Pancreas (tissue), 10 donors: ENCODE data around the gene SEPTIN3. TPM values are rescaled to one million over a fixed set of nuclear protein-coding genes. Genes with fewer than 3 reads are reported as not detected.

ENCODE experiments used
- ATAC-seq, 4 donors: fragments of 200-7000 bp; cut with Tn5 transposase; one replicate each; pipeline versions ENCODE4 v1.8.0 to v1.9.1; 2020; ENCODE audit warnings: mild to moderate bottlenecking in 4 of 4, moderate library complexity in 4 of 4
- DNase-seq, 6 donors: peaks; one replicate each; pipeline ENCODE4 v3.0.0-alpha.2; 2020
- FAIRE-seq: peaks from 2 replicates; lab custom pipeline; 2012; peaks lifted over from hg19 to GRCh38; lab: Jason Lieb, UNC
- H3K27ac ChIP-seq, 4 donors: fragments of 200-600 bp; sonication (generic); 1 replicate in 3 of 4; 2 replicates in 1 of 4; pipeline versions ENCODE4 v1.5.0 to v1.8.0; 2020
- H3K27me3 ChIP-seq, 4 donors: fragments of 200-600 bp; one replicate each; pipeline ENCODE4 v1.8.0; 2021
- H3K36me3 ChIP-seq, 3 donors: fragments of 200-600 bp; sonication (generic) in 1 of 3; one replicate each; pipeline versions ENCODE4 v1.5.0 to v1.8.0; 2020 to 2021
- H3K4me1 ChIP-seq, 3 donors: fragments of 200-600 bp; one replicate each; pipeline ENCODE4 v1.8.0; 2021
- H3K4me3 ChIP-seq, 4 donors: fragments of 200-600 bp; sonication (generic) in 2 of 4; one replicate each; pipeline versions ENCODE4 v1.5.0 to v1.8.0; 2020 to 2021
- H3K9me3 ChIP-seq, 4 donors: fragments of 200-600 bp; one replicate each; pipeline ENCODE4 v1.8.0; 2021
- WGBS, 2 donors: extraction: QIAGEN DNeasy Blood & Tissue Kit; methylation state at CpG; one replicate each; pipeline ENCODE4 v1.1.7; 2013; 5-methylcytosine and 5-hydroxymethylcytosine counted together
- intact Hi-C, 3 donors: fragments of 100-400 bp; cut with DNase I; formaldehyde crosslinking; loops; one replicate each; pipeline versions ENCODE4 v1.11.1 to v1.14.2; 2022
- polyA plus RNA-seq, 2 donors: library from polyadenylated mRNA; stranded (reverse); fragments of 200-250 nt; gene quantifications; one replicate each; pipeline ENCODE4 v1.2.3, GENCODE V29; 2013
- total RNA-seq, 6 donors: library from RNA; stranded (reverse); fragmentation: NEBNext Ultra II Directional in 4 of 6; extraction: Animal tissue kit (Norgen Biotek cat#: 25700) in 4 of 6; gene quantifications; one replicate each; pipeline versions ENCODE4 v1.2.1 to v1.2.4, GENCODE V29; 2021 to 2023
- TF ChIP-seq, protein P1 (sequence below), 4 donors: fragments of 200-600 bp; sonication (generic) in 3 of 4; IDR thresholded peaks; one replicate each; pipeline versions ENCODE4 v1.5.0 to v1.8.0; 2021; ENCODE audit warnings: antibody characterized with exemption in 4 of 4
- donor health status: healthy with polysubstance abuse.
- donor health status: DM: no; HTN: no; CAD: no; lungs with moderate emphysema.
- donor health status: DM: no; HTN: no; CAD: no.
- donor health status: control.
- donor health status: control.
- donor health status: Bipolar disorder and iron deficiency.
- donor health status: DM: yes; HTN: yes; CAD: no.
- donor health status: DM: no; HTN: no; CAD: no.
- donor health status: DM: no; HTN: no; CAD: no.
- donor health status: DM: yes; HTN: yes; CAD: no.

SEPTIN3 gene
- total and polyA plus RNA-seq, 8 donors = 0.22 to 8.5 (median 1.3) TPM

DNA sequence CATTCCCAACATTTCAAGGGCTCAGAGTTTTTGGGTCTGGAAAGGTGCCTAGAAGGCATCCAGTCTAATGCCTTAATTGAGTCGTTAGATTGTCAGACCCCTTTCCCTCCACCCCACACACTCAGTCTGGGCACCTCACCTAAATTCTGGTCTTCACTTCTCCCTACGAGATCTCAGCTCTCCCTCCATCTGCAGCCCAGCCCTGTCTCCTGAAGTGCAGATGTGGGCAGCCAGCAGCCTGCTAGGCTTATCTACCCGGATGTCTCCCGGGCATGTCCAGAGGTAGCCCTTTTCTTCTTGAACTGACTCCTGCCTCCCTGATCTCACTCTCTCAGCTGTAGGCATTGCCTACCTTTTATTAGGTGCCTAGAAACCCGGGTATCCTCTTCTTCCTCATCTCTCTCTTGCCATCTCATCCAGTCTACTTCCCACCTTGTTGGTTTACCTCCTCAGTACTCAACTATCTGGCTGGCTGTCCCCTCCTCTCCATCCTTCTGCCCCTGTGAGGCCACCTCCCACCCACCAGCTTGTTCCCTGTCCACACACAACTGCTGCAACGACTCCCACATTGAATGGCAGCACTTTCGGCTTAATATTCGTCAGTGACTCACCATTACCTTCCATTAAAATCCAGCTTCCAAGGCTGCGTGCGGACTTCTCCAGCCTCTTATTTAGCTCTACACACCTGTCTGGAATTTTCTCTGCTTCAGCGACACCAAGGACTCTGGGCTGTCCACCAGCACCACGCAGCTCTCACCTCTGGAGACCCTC, 6.2 kb downstream of the SEPTIN3 start:
- FAIRE-seq (no peak), DNase-seq (no peak), ATAC-seq (no peak)
- no peaks in the 10 kb centered on the region for H3K9me3 ChIP-seq
- no peak overlapping the region for H3K4me3 ChIP-seq
- H3K4me1 ChIP-seq = no peaks in the 10 kb centered on the region
- H3K36me3 ChIP-seq = no peaks in the 10 kb centered on the region
- no peak overlapping the region for H3K27ac ChIP-seq
- H3K27me3 ChIP-seq = peaks cover 0 to 3% (median 0%) of the 10 kb centered on the region in 4 donors
- TF ChIP-seq, protein P1, sequence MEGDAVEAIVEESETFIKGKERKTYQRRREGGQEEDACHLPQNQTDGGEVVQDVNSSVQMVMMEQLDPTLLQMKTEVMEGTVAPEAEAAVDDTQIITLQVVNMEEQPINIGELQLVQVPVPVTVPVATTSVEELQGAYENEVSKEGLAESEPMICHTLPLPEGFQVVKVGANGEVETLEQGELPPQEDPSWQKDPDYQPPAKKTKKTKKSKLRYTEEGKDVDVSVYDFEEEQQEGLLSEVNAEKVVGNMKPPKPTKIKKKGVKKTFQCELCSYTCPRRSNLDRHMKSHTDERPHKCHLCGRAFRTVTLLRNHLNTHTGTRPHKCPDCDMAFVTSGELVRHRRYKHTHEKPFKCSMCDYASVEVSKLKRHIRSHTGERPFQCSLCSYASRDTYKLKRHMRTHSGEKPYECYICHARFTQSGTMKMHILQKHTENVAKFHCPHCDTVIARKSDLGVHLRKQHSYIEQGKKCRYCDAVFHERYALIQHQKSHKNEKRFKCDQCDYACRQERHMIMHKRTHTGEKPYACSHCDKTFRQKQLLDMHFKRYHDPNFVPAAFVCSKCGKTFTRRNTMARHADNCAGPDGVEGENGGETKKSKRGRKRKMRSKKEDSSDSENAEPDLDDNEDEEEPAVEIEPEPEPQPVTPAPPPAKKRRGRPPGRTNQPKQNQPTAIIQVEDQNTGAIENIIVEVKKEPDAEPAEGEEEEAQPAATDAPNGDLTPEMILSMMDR (IDR thresholded peaks at IDR 0.05) = no peak
- 50 to 56% methylated on average over 12 of the region's 12 CpGs for WGBS, 2 donors
- intact Hi-C loops = no loop called here

DNA sequence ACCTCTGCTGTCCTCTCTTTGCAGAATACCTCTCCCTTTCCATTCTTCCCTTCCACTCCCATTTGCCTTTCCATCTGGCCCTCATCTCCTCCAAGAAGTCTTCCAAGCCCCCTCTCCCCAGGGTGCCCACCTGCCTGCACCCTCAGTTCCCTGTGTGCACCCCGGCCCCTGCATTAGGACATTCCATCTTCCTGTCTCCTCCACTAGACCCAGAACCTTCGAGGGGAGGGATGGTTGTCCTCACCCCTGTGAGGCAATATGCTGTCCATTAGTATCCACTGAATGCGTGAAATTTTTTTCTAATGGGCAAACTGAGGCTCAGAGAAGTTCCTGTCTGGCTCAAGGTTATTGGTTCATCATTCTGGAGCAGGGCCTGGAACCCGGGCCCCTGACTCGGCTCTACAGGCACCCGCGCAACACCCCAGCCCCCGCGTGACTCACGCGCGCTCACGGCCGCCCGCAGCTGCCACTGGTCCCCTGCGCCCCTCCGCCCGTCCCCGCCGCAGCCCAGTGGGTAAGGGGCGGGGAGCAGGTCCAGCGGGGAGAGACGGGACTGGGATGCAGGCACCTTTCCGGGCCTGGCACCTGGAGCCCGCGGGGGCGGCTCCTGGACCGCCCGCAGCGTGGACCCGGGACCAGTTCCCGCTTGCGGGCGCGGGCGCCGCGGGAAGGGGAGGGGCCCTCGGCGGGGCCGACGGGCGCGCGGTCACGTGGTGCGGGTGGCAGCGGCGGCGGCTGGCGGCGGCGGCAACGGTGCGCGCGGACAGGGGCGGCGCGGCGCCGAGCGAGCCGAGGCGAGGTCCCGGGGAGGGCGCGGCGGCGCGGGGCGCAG, 7.0 kb downstream of the SEPTIN3 start:
- DNase-seq (peak in 3 of 6 donors; percentile 29 to 84 (median 53)), ATAC-seq (peak; percentile 73 to 91 (median 84)), FAIRE-seq (no peak)
- TF ChIP-seq, protein P1 (IDR thresholded peaks at IDR 0.05) = no peak
- H3K36me3 ChIP-seq = no peaks in the 10 kb centered on the region
- peak overlapping the region; percentile 23 to 53 (median 43) for H3K4me3 ChIP-seq
- peaks cover 0 to 3% (median 0%) of the 10 kb centered on the region in 4 donors for H3K27me3 ChIP-seq
- intact Hi-C loops = no loop called here
- no peaks in the 10 kb centered on the region for H3K4me1 ChIP-seq
- WGBS, 2 donors = 2% methylated on average over 41 to 72 of the region's 72 CpGs
- no peaks in the 10 kb centered on the region for H3K9me3 ChIP-seq
- H3K27ac ChIP-seq = no peak overlapping the region

DNA sequence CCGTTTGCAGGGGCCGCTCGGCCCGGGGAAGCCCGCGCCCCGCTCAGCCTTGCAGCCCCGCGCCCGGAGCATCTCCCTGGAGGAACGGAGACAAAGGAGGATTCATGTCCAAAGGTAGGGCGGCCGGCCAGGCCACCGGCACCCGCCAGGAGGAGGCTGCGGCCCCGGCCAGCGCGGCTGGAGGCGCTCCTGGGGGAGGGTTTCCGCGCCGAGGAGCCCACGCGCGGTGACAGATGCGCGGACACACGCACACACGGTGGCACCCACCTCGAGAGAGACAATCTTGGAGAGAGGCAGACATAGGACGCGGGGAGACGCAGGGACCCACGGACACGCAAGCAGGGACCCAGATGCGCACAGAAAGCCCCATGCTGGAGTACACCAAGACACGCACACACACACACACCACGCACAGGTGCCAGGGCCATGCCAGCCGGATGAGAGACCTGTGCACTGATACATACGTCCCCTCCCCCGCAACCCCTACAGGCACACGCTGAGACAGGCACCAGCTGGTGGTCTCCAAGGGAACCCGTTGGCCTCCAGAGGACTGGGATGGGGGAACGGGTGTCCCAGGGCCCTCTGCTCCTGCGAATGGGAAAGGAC, 7.8 kb downstream of the SEPTIN3 start:
- no peak for FAIRE-seq

DNA sequence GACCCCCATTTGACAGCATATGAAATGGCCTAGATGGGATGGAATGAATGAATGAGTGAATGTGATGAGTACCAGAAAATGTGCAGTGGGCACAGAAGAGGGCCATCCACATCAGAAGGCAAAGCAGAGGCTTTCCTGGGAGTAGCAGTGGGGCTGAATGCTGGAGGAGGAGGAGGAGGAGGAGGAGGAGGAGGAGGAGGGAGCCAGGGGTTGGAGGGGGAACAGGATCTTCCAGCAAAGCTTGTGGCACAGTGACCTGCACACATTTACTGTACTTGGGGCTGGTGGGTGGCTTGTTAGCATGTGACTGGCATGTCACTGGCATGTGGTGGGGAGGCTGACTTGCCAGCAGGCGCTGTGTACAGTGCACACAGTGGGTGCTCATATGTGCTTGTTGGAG, 9.5 kb downstream of the SEPTIN3 start:
- H3K36me3 ChIP-seq = no peaks in the 10 kb centered on the region
- no peaks in the 10 kb centered on the region for H3K27me3 ChIP-seq
- no peak overlapping the region for H3K27ac ChIP-seq
- TF ChIP-seq, protein P1 (IDR thresholded peaks at IDR 0.05) = no peak
- intact Hi-C loops = no loop called here
- ATAC-seq (no peak), FAIRE-seq (no peak), DNase-seq (no peak)
- H3K4me3 ChIP-seq = no peak overlapping the region
- H3K4me1 ChIP-seq = no peaks in the 10 kb centered on the region
- no peaks in the 10 kb centered on the region for H3K9me3 ChIP-seq
- 91 to 97% methylated on average over 1 of the region's 1 CpG for WGBS, 2 donors

More for the DNA sequence above, 7.8 kb downstream of the SEPTIN3 start:
- Histone ChIP-seq H3K27me3 (peaks cover 0 to 3% (median 0%) of the 10 kb centered on the region in 4 donors), H3K36me3 (no peaks in the 10 kb centered on the region), H3K4me3 (peak overlapping the region in 2 of 4 donors; percentile 44 to 53), H3K9me3 (no peaks in the 10 kb centered on the region), H3K27ac (no peak overlapping the region), H3K4me1 (no peaks in the 10 kb centered on the region)
- 3% methylated on average over 42 to 46 of the region's 46 CpGs for WGBS, 2 donors
- no peak for DNase-seq
- TF ChIP-seq, protein P1 (IDR thresholded peaks at IDR 0.05) = no peak
- intact Hi-C loops = no loop called here
- peak in 2 of 4 donors; percentile 28 to 34 for ATAC-seq
